ENCODE data around the gene WIPI1.
"Not testable (repeated sequence)": the region's sequence is repeated elsewhere in the genome, so short reads cannot be mapped to it uniquely, and the experiment has no call there.

The WIPI1 gene

GRCh38 chr17:68379177-68379510 lies 78.2 kb downstream of the WIPI1 start:
- peak overlapping the region; percentile 66 for H3K27ac ChIP-seq (replicated peaks)
- H3K27me3 ChIP-seq (ENCODE audit: insufficient read depth, poor library complexity, severe bottlenecking) = no peaks in the 10 kb centered on the region
- no peak overlapping the region for H3K4me3 ChIP-seq (replicated peaks; ENCODE audit: insufficient read depth, low read length)
- no peak for DNase-seq (ENCODE audit: low read depth in 1 of 2, low spot score in 1 of 2)
- TF ChIP-seq POLR2AphosphoS5 (IDR thresholded peaks at IDR 0.05; ENCODE audit: low read depth) (no peak), GABPA (IDR thresholded peaks at IDR 0.05; ENCODE audit: low read depth) (no peak), SPI1 (IDR thresholded peaks at IDR 0.05; ENCODE audit: borderline replicate concordance, low read depth) (no peak)
- TF ChIP-seq, protein P1, sequence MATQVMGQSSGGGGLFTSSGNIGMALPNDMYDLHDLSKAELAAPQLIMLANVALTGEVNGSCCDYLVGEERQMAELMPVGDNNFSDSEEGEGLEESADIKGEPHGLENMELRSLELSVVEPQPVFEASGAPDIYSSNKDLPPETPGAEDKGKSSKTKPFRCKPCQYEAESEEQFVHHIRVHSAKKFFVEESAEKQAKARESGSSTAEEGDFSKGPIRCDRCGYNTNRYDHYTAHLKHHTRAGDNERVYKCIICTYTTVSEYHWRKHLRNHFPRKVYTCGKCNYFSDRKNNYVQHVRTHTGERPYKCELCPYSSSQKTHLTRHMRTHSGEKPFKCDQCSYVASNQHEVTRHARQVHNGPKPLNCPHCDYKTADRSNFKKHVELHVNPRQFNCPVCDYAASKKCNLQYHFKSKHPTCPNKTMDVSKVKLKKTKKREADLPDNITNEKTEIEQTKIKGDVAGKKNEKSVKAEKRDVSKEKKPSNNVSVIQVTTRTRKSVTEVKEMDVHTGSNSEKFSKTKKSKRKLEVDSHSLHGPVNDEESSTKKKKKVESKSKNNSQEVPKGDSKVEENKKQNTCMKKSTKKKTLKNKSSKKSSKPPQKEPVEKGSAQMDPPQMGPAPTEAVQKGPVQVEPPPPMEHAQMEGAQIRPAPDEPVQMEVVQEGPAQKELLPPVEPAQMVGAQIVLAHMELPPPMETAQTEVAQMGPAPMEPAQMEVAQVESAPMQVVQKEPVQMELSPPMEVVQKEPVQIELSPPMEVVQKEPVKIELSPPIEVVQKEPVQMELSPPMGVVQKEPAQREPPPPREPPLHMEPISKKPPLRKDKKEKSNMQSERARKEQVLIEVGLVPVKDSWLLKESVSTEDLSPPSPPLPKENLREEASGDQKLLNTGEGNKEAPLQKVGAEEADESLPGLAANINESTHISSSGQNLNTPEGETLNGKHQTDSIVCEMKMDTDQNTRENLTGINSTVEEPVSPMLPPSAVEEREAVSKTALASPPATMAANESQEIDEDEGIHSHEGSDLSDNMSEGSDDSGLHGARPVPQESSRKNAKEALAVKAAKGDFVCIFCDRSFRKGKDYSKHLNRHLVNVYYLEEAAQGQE (IDR thresholded peaks at IDR 0.05; ENCODE audit: insufficient replicate concordance, low read depth) = no peak
- TF ChIP-seq, protein P2, sequence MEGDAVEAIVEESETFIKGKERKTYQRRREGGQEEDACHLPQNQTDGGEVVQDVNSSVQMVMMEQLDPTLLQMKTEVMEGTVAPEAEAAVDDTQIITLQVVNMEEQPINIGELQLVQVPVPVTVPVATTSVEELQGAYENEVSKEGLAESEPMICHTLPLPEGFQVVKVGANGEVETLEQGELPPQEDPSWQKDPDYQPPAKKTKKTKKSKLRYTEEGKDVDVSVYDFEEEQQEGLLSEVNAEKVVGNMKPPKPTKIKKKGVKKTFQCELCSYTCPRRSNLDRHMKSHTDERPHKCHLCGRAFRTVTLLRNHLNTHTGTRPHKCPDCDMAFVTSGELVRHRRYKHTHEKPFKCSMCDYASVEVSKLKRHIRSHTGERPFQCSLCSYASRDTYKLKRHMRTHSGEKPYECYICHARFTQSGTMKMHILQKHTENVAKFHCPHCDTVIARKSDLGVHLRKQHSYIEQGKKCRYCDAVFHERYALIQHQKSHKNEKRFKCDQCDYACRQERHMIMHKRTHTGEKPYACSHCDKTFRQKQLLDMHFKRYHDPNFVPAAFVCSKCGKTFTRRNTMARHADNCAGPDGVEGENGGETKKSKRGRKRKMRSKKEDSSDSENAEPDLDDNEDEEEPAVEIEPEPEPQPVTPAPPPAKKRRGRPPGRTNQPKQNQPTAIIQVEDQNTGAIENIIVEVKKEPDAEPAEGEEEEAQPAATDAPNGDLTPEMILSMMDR (IDR thresholded peaks at IDR 0.05; ENCODE audit: insufficient read depth, low read length) = no peak

- 0 out of 2 replicates have a peak, but pooled peaks have one; percentile 35 for TF ChIP-seq POLR2AphosphoS5 (IDR thresholded peaks at IDR 0.05; ENCODE audit: low read depth)
- TF ChIP-seq, protein P1 (IDR thresholded peaks at IDR 0.05; ENCODE audit: insufficient replicate concordance, low read depth) = no peak
- TF ChIP-seq SPI1 (IDR thresholded peaks at IDR 0.05; ENCODE audit: borderline replicate concordance, low read depth) = no peak
- H3K27me3 ChIP-seq (ENCODE audit: insufficient read depth, poor library complexity, severe bottlenecking) = no peaks in the 10 kb centered on the region
- peak overlapping the region; percentile 66 for H3K27ac ChIP-seq (replicated peaks)
- DNase-seq (ENCODE audit: low read depth in 1 of 2, low spot score in 1 of 2) = peak; percentile 72 to 81
- no peak overlapping the region for H3K4me3 ChIP-seq (replicated peaks; ENCODE audit: insufficient read depth, low read length)
Observed at GRCh38 chr17:68378268-68379176, 78.8 kb downstream of the WIPI1 start.

- no peak for DNase-seq (ENCODE audit: low read depth in 1 of 2, low spot score in 1 of 2)
- Histone ChIP-seq H3K27ac (replicated peaks) (peak overlapping the region; percentile 66), H3K4me3 (replicated peaks; ENCODE audit: insufficient read depth, low read length) (no peak overlapping the region), H3K27me3 (ENCODE audit: insufficient read depth, poor library complexity, severe bottlenecking) (no peaks in the 10 kb centered on the region)
- TF ChIP-seq SPI1 (IDR thresholded peaks at IDR 0.05; ENCODE audit: borderline replicate concordance, low read depth) (no peak), GABPA (IDR thresholded peaks at IDR 0.05; ENCODE audit: low read depth) (no peak), POLR2AphosphoS5 (IDR thresholded peaks at IDR 0.05; ENCODE audit: low read depth) (no peak)
- TF ChIP-seq, protein P2 (IDR thresholded peaks at IDR 0.05; ENCODE audit: insufficient read depth, low read length) = no peak
- TF ChIP-seq, protein P1 (IDR thresholded peaks at IDR 0.05; ENCODE audit: insufficient replicate concordance, low read depth) = no peak
Observed at GRCh38 chr17:68377771-68378267, 79.5 kb downstream of the WIPI1 start.

DNA sequence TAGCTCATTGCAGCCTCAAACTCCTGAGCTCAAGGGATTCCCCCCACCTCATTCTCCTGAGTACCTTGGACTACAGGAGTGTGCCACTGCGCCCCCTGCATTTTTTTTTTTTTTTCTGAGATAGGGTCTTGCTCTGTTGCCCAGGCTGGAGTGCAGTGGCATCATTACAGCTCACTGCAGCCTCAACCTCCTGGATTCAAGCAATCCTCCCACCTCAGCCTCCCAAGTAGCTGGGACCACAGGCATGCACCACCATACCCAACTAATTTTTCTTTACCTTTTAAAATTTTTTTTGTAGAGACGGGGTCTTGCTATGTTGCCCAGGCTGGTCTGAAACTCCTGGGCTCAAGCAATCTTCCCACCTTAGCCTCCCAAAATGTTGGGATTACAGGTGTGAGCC lies 81.1 kb downstream of the WIPI1 start:
- H3K27me3 ChIP-seq (ENCODE audit: insufficient read depth, poor library complexity, severe bottlenecking); H3K4me3 ChIP-seq (replicated peaks; ENCODE audit: insufficient read depth, low read length); DNase-seq (ENCODE audit: low read depth in 1 of 2, low spot score in 1 of 2); H3K27ac ChIP-seq (replicated peaks): not testable (repeated sequence)

All from HL-60 (cell line).